Activated naive CD8-positive, alpha-beta T cell treated with anti-CD3 and anti-CD28 coated beads, Interleukin-2, amount 50 U/mL, for 24 hours (primary cell): ENCODE measurements around the gene ZNF618.

Source experiments
- ATAC-seq: fragments of 150-1000 bp; cut with Tn5 transposase; one replicate; pipeline ENCODE4 v1.10.0; 2021
- DNase-seq: peaks from one replicate; pipeline ENCODE4 v3.0.0; 2021
- H3K27ac Mint-ChIP-seq: one replicate; pipeline ENCODE4 v1.8.0; 2021; ENCODE audit warnings: mild to moderate bottlenecking, mixed read lengths
- H3K27me3 Mint-ChIP-seq: one replicate; pipeline ENCODE4 v1.8.0; 2021; ENCODE audit warnings: mixed read lengths
- H3K36me3 Mint-ChIP-seq: one replicate; pipeline ENCODE4 v1.8.0; 2021; ENCODE audit warnings: low read depth, mixed read lengths
- H3K4me1 Mint-ChIP-seq: one replicate; pipeline ENCODE4 v1.8.0; 2021; ENCODE audit warnings: mixed read lengths
- H3K4me3 Mint-ChIP-seq: one replicate; pipeline ENCODE4 v1.8.0; 2021; ENCODE audit warnings: mild to moderate bottlenecking, moderate library complexity, mixed read lengths
- H3K9me3 Mint-ChIP-seq: one replicate; pipeline ENCODE4 v1.8.0; 2021; ENCODE audit warnings: mixed read lengths

Gene ZNF618

GRCh38 chr9:113911850-113912557 is 35.9 kb downstream of the ZNF618 start:
- no peaks in the 10 kb centered on the region for H3K36me3 Mint-ChIP-seq

GRCh38 chr9:113912816-113913215 is 36.7 kb downstream of the ZNF618 start:
- no peaks in the 10 kb centered on the region for H3K27me3 Mint-ChIP-seq
- DNase-seq (no peak), ATAC-seq (no peak)
- H3K9me3 Mint-ChIP-seq, result no peaks in the 10 kb centered on the region
- H3K4me1 Mint-ChIP-seq, result no peaks in the 10 kb centered on the region
- H3K36me3 Mint-ChIP-seq, result no peaks in the 10 kb centered on the region
- no peak overlapping the region for H3K4me3 Mint-ChIP-seq
- H3K27ac Mint-ChIP-seq, result no peak overlapping the region

More at GRCh38 chr9:113911850-113912557, 35.9 kb downstream of the ZNF618 start:
- H3K4me1 Mint-ChIP-seq, result no peaks in the 10 kb centered on the region
- no peak overlapping the region for H3K4me3 Mint-ChIP-seq
- no peaks in the 10 kb centered on the region for H3K27me3 Mint-ChIP-seq
- H3K27ac Mint-ChIP-seq, result no peak overlapping the region
- ATAC-seq (no peak), DNase-seq (no peak)
- H3K9me3 Mint-ChIP-seq, result no peaks in the 10 kb centered on the region

GRCh38 chr9:113913426-113914195 is 37.5 kb downstream of the ZNF618 start:
- Mint-ChIP-seq H3K9me3 (no peaks in the 10 kb centered on the region), H3K27ac (no peak overlapping the region), H3K27me3 (no peaks in the 10 kb centered on the region), H3K4me1 (no peaks in the 10 kb centered on the region), H3K4me3 (no peak overlapping the region), H3K36me3 (no peaks in the 10 kb centered on the region)
- ATAC-seq (no peak), DNase-seq (no peak)

GRCh38 chr9:113914517-113914916 is 38.4 kb downstream of the ZNF618 start:
- no peaks in the 10 kb centered on the region for H3K4me1 Mint-ChIP-seq
- ATAC-seq (no peak), DNase-seq (no peak)
- H3K9me3 Mint-ChIP-seq, result no peaks in the 10 kb centered on the region
- no peak overlapping the region for H3K4me3 Mint-ChIP-seq
- H3K36me3 Mint-ChIP-seq, result no peaks in the 10 kb centered on the region
- H3K27ac Mint-ChIP-seq, result no peak overlapping the region
- no peaks in the 10 kb centered on the region for H3K27me3 Mint-ChIP-seq

- Mint-ChIP-seq H3K9me3 (no peaks in the 10 kb centered on the region), H3K4me1 (no peaks in the 10 kb centered on the region), H3K4me3 (no peak overlapping the region), H3K36me3 (no peaks in the 10 kb centered on the region), H3K27ac (no peak overlapping the region), H3K27me3 (no peaks in the 10 kb centered on the region)
- no peak for ATAC-seq
- no peak for DNase-seq
Measured at GRCh38 chr9:113915817-113916434, 39.8 kb downstream of the ZNF618 start.

- ATAC-seq (no peak), DNase-seq (no peak)
- Mint-ChIP-seq H3K4me1 (no peaks in the 10 kb centered on the region), H3K9me3 (no peaks in the 10 kb centered on the region), H3K27ac (no peak overlapping the region), H3K4me3 (no peak overlapping the region), H3K36me3 (no peaks in the 10 kb centered on the region), H3K27me3 (no peaks in the 10 kb centered on the region)
Measured at GRCh38 chr9:113916931-113917330, 40.8 kb downstream of the ZNF618 start.

- Mint-ChIP-seq H3K27ac (no peak overlapping the region), H3K4me1 (no peaks in the 10 kb centered on the region), H3K36me3 (no peaks in the 10 kb centered on the region), H3K27me3 (no peaks in the 10 kb centered on the region), H3K9me3 (peaks cover 3% of the 10 kb centered on the region), H3K4me3 (no peak overlapping the region)
- DNase-seq (no peak), ATAC-seq (no peak)
Measured at GRCh38 chr9:113918697-113919350, 42.7 kb downstream of the ZNF618 start.

GRCh38 chr9:113919382-113919781 is 43.3 kb downstream of the ZNF618 start:
- Mint-ChIP-seq H3K27ac (no peak overlapping the region), H3K4me1 (no peaks in the 10 kb centered on the region), H3K4me3 (no peak overlapping the region), H3K27me3 (no peaks in the 10 kb centered on the region), H3K9me3 (peaks cover 3% of the 10 kb centered on the region), H3K36me3 (no peaks in the 10 kb centered on the region)
- no peak for ATAC-seq
- no peak for DNase-seq

- Mint-ChIP-seq H3K4me1 (no peaks in the 10 kb centered on the region), H3K36me3 (no peaks in the 10 kb centered on the region), H3K27ac (no peak overlapping the region), H3K27me3 (no peaks in the 10 kb centered on the region), H3K9me3 (peaks cover 3% of the 10 kb centered on the region), H3K4me3 (no peak overlapping the region)
- no peak for ATAC-seq
- no peak for DNase-seq
Measured at GRCh38 chr9:113919871-113920270, 43.8 kb downstream of the ZNF618 start.

- no peaks in the 10 kb centered on the region for H3K27me3 Mint-ChIP-seq
- DNase-seq (no peak), ATAC-seq (no peak)
- no peaks in the 10 kb centered on the region for H3K4me1 Mint-ChIP-seq
- H3K4me3 Mint-ChIP-seq, result no peak overlapping the region
- peaks cover 3% of the 10 kb centered on the region for H3K9me3 Mint-ChIP-seq
- no peaks in the 10 kb centered on the region for H3K36me3 Mint-ChIP-seq
- H3K27ac Mint-ChIP-seq, result no peak overlapping the region
Measured at GRCh38 chr9:113920872-113921271, 44.8 kb downstream of the ZNF618 start.

GRCh38 chr9:113921396-113921925 is 45.4 kb downstream of the ZNF618 start:
- Mint-ChIP-seq H3K4me1 (no peaks in the 10 kb centered on the region), H3K4me3 (no peak overlapping the region), H3K27ac (no peak overlapping the region), H3K36me3 (no peaks in the 10 kb centered on the region), H3K27me3 (no peaks in the 10 kb centered on the region), H3K9me3 (peaks cover 3% of the 10 kb centered on the region)
- no peak for DNase-seq
- ATAC-seq, result no peak

GRCh38 chr9:113922160-113922559 is 46.1 kb downstream of the ZNF618 start:
- DNase-seq (no peak), ATAC-seq (no peak)
- no peak overlapping the region for H3K4me3 Mint-ChIP-seq
- H3K9me3 Mint-ChIP-seq, result peaks cover 3% of the 10 kb centered on the region
- no peaks in the 10 kb centered on the region for H3K4me1 Mint-ChIP-seq
- H3K27me3 Mint-ChIP-seq, result no peaks in the 10 kb centered on the region
- no peak overlapping the region for H3K27ac Mint-ChIP-seq
- H3K36me3 Mint-ChIP-seq, result no peaks in the 10 kb centered on the region

- Mint-ChIP-seq H3K27ac (no peak overlapping the region), H3K4me3 (no peak overlapping the region), H3K36me3 (peaks cover 1% of the 10 kb centered on the region), H3K27me3 (peaks cover 2% of the 10 kb centered on the region), H3K9me3 (peaks cover 9% of the 10 kb centered on the region), H3K4me1 (no peaks in the 10 kb centered on the region)
- no peak for ATAC-seq
- DNase-seq, result no peak
Measured at GRCh38 chr9:113926211-113926610, 50.1 kb downstream of the ZNF618 start.

- ATAC-seq (no peak), DNase-seq (no peak)
- Mint-ChIP-seq H3K27me3 (peaks cover 2% of the 10 kb centered on the region), H3K36me3 (peaks cover 1% of the 10 kb centered on the region), H3K27ac (no peak overlapping the region), H3K4me3 (no peak overlapping the region), H3K4me1 (no peaks in the 10 kb centered on the region), H3K9me3 (peaks cover 9% of the 10 kb centered on the region)
Measured at GRCh38 chr9:113927277-113927676, 51.2 kb downstream of the ZNF618 start.
